Colonic mucosa (tissue), 4 donors: ENCODE measurements around the gene DYSF. TPM values are rescaled to one million over a fixed set of nuclear protein-coding genes. Genes with fewer than 3 reads are reported as not detected.
A peak's percentile ranks its signal among the peaks of the same experiment; 100 is the strongest.

Experiments
- DNase-seq: peaks from one replicate; pipeline ENCODE4 v3.0.0-alpha.2; 2020
- H3K27ac ChIP-seq: fragments of 200-600 bp; one replicate; pipeline ENCODE4 v1.8.0; 2021
- H3K27me3 ChIP-seq: fragments of 200-600 bp; one replicate; pipeline ENCODE4 v1.8.0; 2021
- H3K36me3 ChIP-seq: fragments of 200-600 bp; one replicate; pipeline ENCODE4 v1.8.0; 2021
- H3K4me1 ChIP-seq: fragments of 200-600 bp; one replicate; pipeline ENCODE4 v1.8.0; 2021; ENCODE audit warnings: mild to moderate bottlenecking
- H3K4me3 ChIP-seq: fragments of 200-600 bp; one replicate; pipeline ENCODE4 v1.8.0; 2021
- H3K9ac ChIP-seq, 2 donors: one replicate each; pipeline ENCODE4 v1.7.0; 2013; ENCODE audit warnings: control low read depth in 2 of 2, low read depth in 2 of 2, low read length in 2 of 2
- H3K9me3 ChIP-seq: fragments of 200-600 bp; one replicate; pipeline ENCODE4 v1.8.0; 2021
- intact Hi-C: fragments of 100-400 bp; cut with DNase I; formaldehyde crosslinking; loops from one replicate; pipeline ENCODE4 v1.14.1; 2022
- total RNA-seq, 2 donors: library from RNA; stranded (reverse); fragmentation: NEBNext Ultra II Directional in 1 of 2; extraction: Animal tissue kit (Norgen Biotek cat#: 25700) in 1 of 2; gene quantifications; one replicate each; pipeline ENCODE4 v1.2.1, GENCODE V29; 2021
- TF ChIP-seq, protein P1 (sequence below): fragments of 200-600 bp; IDR thresholded peaks from one replicate; pipeline ENCODE4 v1.8.0; 2022; ENCODE audit warnings: antibody characterized with exemption, mild to moderate bottlenecking
- donor health status: healthy.
- donor health status: DM: no; HTN: no; CAD: no.
- donor health status: DM: no; HTN: no; CAD: no.

The DYSF gene
- total RNA-seq, 2 donors from 2014 or later, result 2.4 to 7.5 TPM

DNA sequence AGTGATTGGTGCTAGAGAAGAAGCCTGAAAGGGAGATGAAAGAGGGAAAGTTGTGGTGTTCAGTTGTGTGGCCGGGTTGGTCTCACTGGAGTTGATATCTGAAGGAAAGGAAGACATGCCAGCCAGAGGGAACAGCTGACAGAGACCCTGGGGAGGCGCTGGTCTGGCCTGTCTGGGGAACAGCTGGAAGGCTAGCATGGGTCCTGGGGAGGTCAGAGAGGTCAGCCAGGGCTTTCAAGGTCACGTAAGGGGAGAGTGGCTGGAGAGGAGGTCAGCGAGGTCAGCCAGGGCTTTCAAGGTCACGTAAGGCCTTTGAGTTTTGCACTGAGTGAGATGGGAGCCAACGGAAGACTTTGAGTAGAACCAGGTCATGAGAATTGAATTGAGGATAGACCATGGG is 11.0 kb downstream of the DYSF start:
- Histone ChIP-seq H3K9ac (no peak overlapping the region), H3K4me1 (peaks cover 3% of the 10 kb centered on the region), H3K27me3 (peaks cover 34% of the 10 kb centered on the region), H3K9me3 (no peaks in the 10 kb centered on the region), H3K4me3 (no peak overlapping the region), H3K27ac (no peak overlapping the region), H3K36me3 (no peaks in the 10 kb centered on the region)
- intact Hi-C loops, result no loop called here
- no peak for DNase-seq
- TF ChIP-seq, protein P1, sequence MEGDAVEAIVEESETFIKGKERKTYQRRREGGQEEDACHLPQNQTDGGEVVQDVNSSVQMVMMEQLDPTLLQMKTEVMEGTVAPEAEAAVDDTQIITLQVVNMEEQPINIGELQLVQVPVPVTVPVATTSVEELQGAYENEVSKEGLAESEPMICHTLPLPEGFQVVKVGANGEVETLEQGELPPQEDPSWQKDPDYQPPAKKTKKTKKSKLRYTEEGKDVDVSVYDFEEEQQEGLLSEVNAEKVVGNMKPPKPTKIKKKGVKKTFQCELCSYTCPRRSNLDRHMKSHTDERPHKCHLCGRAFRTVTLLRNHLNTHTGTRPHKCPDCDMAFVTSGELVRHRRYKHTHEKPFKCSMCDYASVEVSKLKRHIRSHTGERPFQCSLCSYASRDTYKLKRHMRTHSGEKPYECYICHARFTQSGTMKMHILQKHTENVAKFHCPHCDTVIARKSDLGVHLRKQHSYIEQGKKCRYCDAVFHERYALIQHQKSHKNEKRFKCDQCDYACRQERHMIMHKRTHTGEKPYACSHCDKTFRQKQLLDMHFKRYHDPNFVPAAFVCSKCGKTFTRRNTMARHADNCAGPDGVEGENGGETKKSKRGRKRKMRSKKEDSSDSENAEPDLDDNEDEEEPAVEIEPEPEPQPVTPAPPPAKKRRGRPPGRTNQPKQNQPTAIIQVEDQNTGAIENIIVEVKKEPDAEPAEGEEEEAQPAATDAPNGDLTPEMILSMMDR, result no peak

DNA sequence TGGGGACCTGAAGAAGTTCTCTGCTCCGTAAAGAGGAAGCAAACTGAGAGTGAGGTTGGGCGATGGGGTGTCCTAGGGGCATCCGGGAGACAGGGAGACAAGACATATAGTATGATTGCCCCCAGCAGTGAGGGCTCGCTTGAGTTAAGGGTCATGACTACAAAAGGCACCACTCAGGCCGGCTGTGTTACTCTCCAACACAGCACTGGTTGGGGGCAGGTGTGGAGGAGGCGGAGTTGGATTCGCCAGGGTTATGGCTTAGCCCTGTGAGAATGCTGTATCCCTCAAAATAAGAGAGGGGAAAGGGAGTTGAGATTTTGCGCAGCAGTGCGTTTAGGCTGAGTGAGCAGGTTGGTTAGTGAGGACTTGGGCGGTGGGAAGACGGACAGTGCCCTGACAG is 12.0 kb downstream of the DYSF start:
- intact Hi-C loops, result no loop called here
- H3K9ac ChIP-seq, result no peak overlapping the region
- no peaks in the 10 kb centered on the region for H3K9me3 ChIP-seq
- peaks cover 3% of the 10 kb centered on the region for H3K4me1 ChIP-seq
- no peak overlapping the region for H3K4me3 ChIP-seq
- no peak overlapping the region for H3K27ac ChIP-seq
- peaks cover 34% of the 10 kb centered on the region for H3K27me3 ChIP-seq
- TF ChIP-seq, protein P1, result no peak
- H3K36me3 ChIP-seq, result no peaks in the 10 kb centered on the region
- DNase-seq, result no peak

DNA sequence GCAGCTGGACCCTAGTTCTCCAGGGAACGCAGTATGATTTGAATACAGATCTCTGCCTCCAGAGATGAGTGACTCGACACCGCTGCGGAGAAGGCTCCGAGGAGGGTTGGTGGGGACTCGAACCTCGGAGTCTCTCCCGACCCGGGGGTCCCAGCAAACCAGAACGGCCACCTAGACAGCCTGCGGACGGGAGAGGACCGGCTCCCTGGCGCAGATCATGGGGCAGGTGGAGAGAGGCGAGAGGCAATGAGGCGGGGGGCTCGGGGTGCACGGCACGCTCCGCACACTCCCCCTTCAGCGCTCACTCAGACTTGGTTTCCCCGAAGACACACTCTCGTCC is 12.6 kb downstream of the DYSF start:
- H3K36me3 ChIP-seq, result no peaks in the 10 kb centered on the region
- peaks cover 3% of the 10 kb centered on the region for H3K4me1 ChIP-seq
- H3K9me3 ChIP-seq, result no peaks in the 10 kb centered on the region
- TF ChIP-seq, protein P1, result no peak
- intact Hi-C loops, result no loop called here
- peak overlapping the region; percentile 47 for H3K4me3 ChIP-seq
- H3K27me3 ChIP-seq, result peaks cover 34% of the 10 kb centered on the region
- no peak overlapping the region for H3K27ac ChIP-seq
- DNase-seq, result no peak
- H3K9ac ChIP-seq, result no peak overlapping the region

DNA sequence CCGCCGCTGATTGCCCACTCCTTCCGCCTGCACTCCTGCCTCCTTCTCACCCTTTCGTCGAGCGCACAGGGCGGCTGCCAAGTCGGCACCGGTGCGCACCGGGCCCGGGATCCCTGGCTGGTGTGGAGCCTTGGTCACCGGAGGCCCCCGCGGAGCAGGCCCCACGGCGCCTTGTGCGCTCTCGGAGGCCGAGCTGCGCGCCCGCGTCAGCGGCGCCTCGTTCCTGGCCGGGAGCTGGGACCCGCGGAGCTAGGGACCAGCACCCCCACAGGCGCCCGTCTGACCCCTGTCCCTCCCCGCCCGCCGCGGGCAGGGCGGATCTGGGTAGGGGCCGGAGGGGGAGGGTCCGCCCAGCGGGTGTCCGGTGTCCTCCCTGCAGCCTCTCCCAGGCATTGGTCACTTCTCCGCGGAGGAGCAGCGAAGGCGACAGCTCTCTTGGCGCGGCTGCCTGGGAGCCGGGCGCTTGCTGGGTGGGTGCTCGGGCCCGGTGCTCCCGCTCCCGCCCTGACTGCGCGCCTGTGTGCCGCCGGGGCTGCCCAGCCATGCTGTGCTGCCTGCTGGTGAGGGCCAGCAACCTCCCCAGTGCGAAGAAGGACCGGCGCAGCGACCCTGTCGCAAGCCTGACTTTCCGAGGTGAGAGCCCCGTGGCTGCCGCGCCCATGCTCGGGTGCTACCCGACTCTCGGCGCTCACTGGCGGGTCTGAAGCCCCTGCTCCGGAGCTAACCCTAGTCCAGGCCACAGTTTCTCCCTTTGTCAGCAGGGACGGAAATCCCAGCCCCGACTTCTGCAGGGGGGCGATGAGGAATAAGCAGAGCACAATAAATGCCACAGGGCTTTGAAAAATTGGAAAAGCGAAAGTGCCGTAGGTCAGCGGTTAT is 13.2 kb downstream of the DYSF start:
- Histone ChIP-seq H3K36me3 (no peaks in the 10 kb centered on the region), H3K9me3 (no peaks in the 10 kb centered on the region), H3K4me1 (peaks cover 3% of the 10 kb centered on the region), H3K27ac (peak overlapping the region; percentile 13), H3K27me3 (peaks cover 34% of the 10 kb centered on the region), H3K9ac (peak overlapping the region in 1 of 2 donors; percentile 43), H3K4me3 (peak overlapping the region; percentile 47)
- no peak for DNase-seq
- intact Hi-C loops, result no loop called here
- TF ChIP-seq, protein P1, result no peak

DNA sequence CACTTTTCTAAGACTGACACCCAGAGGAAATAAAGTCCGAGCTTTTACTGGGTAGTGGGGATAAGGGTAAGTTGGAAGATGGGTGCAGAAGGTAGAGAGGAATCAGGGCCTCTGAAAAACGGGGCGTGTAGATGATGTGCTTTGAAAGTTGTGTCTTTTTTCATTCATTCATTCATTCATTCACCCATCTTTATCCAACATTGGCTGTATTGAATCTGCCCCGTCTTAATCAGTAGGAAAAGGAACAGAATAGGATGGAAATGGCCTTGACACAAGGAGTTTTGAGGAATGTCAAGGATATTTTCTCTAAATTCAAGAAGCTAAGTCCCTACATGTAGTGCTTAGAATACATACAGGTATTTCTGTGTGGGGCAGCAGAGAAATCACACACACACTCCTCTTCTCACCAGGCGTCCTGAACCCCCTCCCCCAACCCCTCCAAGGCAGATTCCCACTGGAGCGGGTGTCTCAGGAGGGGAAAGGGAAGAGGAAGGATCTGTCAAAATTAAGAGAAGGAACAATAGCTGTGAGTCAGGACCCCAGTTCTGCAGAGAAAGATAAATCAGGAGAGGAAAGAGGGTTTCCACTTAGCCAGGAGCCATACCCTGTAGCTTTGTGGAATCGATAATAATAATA is 13.9 kb downstream of the DYSF start:
- intact Hi-C loops, result no loop called here
- H3K4me1 ChIP-seq, result peaks cover 3% of the 10 kb centered on the region
- no peaks in the 10 kb centered on the region for H3K9me3 ChIP-seq
- H3K27ac ChIP-seq, result peak overlapping the region; percentile 13
- H3K36me3 ChIP-seq, result no peaks in the 10 kb centered on the region
- H3K9ac ChIP-seq, result peak overlapping the region in 1 of 2 donors; percentile 43
- peak overlapping the region; percentile 47 for H3K4me3 ChIP-seq
- peaks cover 34% of the 10 kb centered on the region for H3K27me3 ChIP-seq
- DNase-seq, result no peak
- TF ChIP-seq, protein P1, result no peak
